Kasumi-1 (cell line): ENCODE data around the gene NOC2L.
"Not testable (repeated sequence)": the region's sequence is repeated elsewhere in the genome, so short reads cannot be mapped to it uniquely, and the experiment has no call there.

Experiments
- DNase-seq, 2 experiments: peaks; one replicate each; lab custom pipeline; 2025; lab: John Stamatoyannopoulos, UW

The NOC2L gene

GRCh38 chr1:993379-993995 is 34.4 kb upstream of the NOC2L start:
- DNase-seq: no peak

GRCh38 chr1:992362-992761 is 33.3 kb upstream of the NOC2L start:
- DNase-seq: no peak

GRCh38 chr1:991895-992294 is 32.8 kb upstream of the NOC2L start:
- DNase-seq: no peak

GRCh38 chr1:991275-991674 is 32.2 kb upstream of the NOC2L start:
- DNase-seq: not testable (repeated sequence)

GRCh38 chr1:988061-988460 is 29.0 kb upstream of the NOC2L start:
- not testable (repeated sequence) for DNase-seq

- no peak for DNase-seq
Observed at GRCh38 chr1:985126-985525, 26.1 kb upstream of the NOC2L start.

GRCh38 chr1:984476-984814 is 25.4 kb upstream of the NOC2L start:
- DNase-seq: no peak

GRCh38 chr1:983798-984475 is 24.9 kb upstream of the NOC2L start:
- peak; percentile 23 to 28 for DNase-seq

GRCh38 chr1:982765-983436 is 23.8 kb upstream of the NOC2L start:
- no peak for DNase-seq

GRCh38 chr1:981955-982558 is 23.0 kb upstream of the NOC2L start, which contains the start of gene PERM1:
Gene PERM1 (minus strand): TSS chr1:982093. CDS start chr1:981029, 1,064 bp downstream.
- no peak for DNase-seq

- DNase-seq: no peak
Observed at GRCh38 chr1:981491-981954, 22.5 kb upstream of the NOC2L start.

- DNase-seq: no peak
Observed at GRCh38 chr1:980602-981395, 21.7 kb upstream of the NOC2L start.

GRCh38 chr1:980137-980571 is 21.1 kb upstream of the NOC2L start:
- no peak for DNase-seq

- DNase-seq: no peak
Observed at GRCh38 chr1:979744-980072, 20.7 kb upstream of the NOC2L start.

- no peak for DNase-seq
Observed at GRCh38 chr1:978835-979743, 20.0 kb upstream of the NOC2L start.

- DNase-seq: no peak
Observed at GRCh38 chr1:978069-978834, 19.2 kb upstream of the NOC2L start.

- DNase-seq: not testable (repeated sequence)
Observed at GRCh38 chr1:976791-977190, 17.7 kb upstream of the NOC2L start.

- peak; percentile 33 to 45 for DNase-seq
Observed at GRCh38 chr1:975896-976683, 17.0 kb upstream of the NOC2L start.

GRCh38 chr1:975365-975764 is 16.3 kb upstream of the NOC2L start:
- no peak for DNase-seq
